Muscle layer of colon (tissue), 2 donors: ENCODE data around the gene PALD1.

ENCODE experiments used
- H3K27ac ChIP-seq: one replicate; pipeline ENCODE4 v1.7.0; 2013; ENCODE audit warnings: low read depth, mild to moderate bottlenecking, low read length, moderate library complexity
- H3K27me3 ChIP-seq, 2 donors: one replicate each; pipeline ENCODE4 v1.7.0; 2013; ENCODE audit warnings: low read length in 2 of 2, mild to moderate bottlenecking in 2 of 2; ENCODE audit not compliant: insufficient read depth in 2 of 2, control insufficient read depth in 1 of 2
- H3K36me3 ChIP-seq: one replicate; pipeline ENCODE4 v1.7.0; 2013; ENCODE audit warnings: mild to moderate bottlenecking, low read length; ENCODE audit not compliant: insufficient read depth
- H3K4me1 ChIP-seq: one replicate; pipeline ENCODE4 v1.7.0; 2013; ENCODE audit warnings: mild to moderate bottlenecking, low read length; ENCODE audit not compliant: insufficient read depth
- H3K4me3 ChIP-seq, 2 donors: one replicate each; pipeline ENCODE4 v1.7.0; 2013; ENCODE audit warnings: low read length in 2 of 2, low read depth in 1 of 2, mild to moderate bottlenecking in 1 of 2, moderate library complexity in 1 of 2
- H3K9ac ChIP-seq: one replicate; pipeline ENCODE4 v1.7.0; 2013; ENCODE audit warnings: low read length
- H3K9me3 ChIP-seq: one replicate; pipeline ENCODE4 v1.7.0; 2013; ENCODE audit warnings: mild to moderate bottlenecking, low read length
- donor health status: abdominal sarcoma.
- donor health status: Adenocarcinoma of cecum.

PALD1 gene

GRCh38 chr10:70555371-70555770 lies 76.8 kb downstream of the PALD1 start:
- H3K27ac ChIP-seq = no peak overlapping the region
- no peaks in the 10 kb centered on the region for H3K27me3 ChIP-seq
- peaks cover 10% of the 10 kb centered on the region for H3K4me1 ChIP-seq
- H3K4me3 ChIP-seq = no peak overlapping the region
- no peaks in the 10 kb centered on the region for H3K9me3 ChIP-seq
- H3K36me3 ChIP-seq = peaks cover 13% of the 10 kb centered on the region
- no peak overlapping the region for H3K9ac ChIP-seq

GRCh38 chr10:70557086-70557845 lies 78.7 kb downstream of the PALD1 start:
- H3K9ac ChIP-seq = no peak overlapping the region

DNA sequence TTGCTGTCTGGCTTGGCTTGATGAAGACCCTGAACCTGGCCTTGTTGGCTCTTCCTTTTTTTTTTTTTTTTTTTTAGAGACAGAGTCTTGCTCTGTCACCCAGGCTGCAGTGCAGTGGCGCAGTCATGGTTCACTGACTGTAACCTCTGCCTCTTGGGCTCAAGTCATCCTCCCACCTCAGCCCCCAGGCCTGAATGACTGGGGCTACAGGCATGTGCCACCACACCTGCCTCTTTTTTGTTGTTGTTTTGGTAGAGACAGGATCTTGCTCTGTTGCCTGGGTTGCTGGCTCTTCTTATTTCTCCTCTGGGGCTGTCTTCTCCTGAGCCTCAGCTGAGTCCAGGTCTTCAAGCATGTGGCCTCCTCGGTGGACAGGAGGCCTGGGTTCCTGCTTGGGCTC lies 79.3 kb downstream of the PALD1 start:
- Histone ChIP-seq H3K4me3 (no peak overlapping the region), H3K27ac (no peak overlapping the region), H3K27me3 (no peaks in the 10 kb centered on the region), H3K36me3 (peaks cover 8% of the 10 kb centered on the region), H3K9ac (no peak overlapping the region), H3K9me3 (no peaks in the 10 kb centered on the region), H3K4me1 (no peaks in the 10 kb centered on the region)

More at GRCh38 chr10:70557086-70557845, 78.7 kb downstream of the PALD1 start:
- no peaks in the 10 kb centered on the region for H3K9me3 ChIP-seq
- peaks cover under 1% of the 10 kb centered on the region for H3K4me1 ChIP-seq
- H3K27ac ChIP-seq = no peak overlapping the region
- peaks cover 8% of the 10 kb centered on the region for H3K36me3 ChIP-seq
- no peak overlapping the region for H3K4me3 ChIP-seq
- no peaks in the 10 kb centered on the region for H3K27me3 ChIP-seq

DNA sequence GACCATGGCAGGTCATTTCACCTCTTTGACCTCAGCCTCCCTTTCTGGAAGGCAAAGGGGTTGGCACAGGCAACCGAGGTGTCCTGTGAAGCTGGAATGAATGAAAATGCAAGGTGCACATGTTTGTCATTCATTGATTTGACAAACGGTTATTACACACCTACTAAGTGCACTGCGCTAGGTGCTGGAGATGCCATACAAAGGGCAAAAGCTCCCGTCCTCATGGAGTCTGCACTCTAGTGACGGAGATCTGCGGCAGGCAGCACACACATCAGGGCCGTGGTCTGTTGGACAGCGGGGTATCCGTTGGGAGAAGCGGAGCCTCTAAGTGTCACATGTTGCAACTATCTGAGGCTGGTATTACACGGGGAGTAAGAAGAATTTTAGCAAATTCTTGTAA lies 79.7 kb downstream of the PALD1 start:
- no peaks in the 10 kb centered on the region for H3K4me1 ChIP-seq
- peaks cover 8% of the 10 kb centered on the region for H3K36me3 ChIP-seq
- no peak overlapping the region for H3K9ac ChIP-seq
- H3K27ac ChIP-seq = no peak overlapping the region
- H3K9me3 ChIP-seq = no peaks in the 10 kb centered on the region
- no peak overlapping the region for H3K4me3 ChIP-seq
- no peaks in the 10 kb centered on the region for H3K27me3 ChIP-seq

DNA sequence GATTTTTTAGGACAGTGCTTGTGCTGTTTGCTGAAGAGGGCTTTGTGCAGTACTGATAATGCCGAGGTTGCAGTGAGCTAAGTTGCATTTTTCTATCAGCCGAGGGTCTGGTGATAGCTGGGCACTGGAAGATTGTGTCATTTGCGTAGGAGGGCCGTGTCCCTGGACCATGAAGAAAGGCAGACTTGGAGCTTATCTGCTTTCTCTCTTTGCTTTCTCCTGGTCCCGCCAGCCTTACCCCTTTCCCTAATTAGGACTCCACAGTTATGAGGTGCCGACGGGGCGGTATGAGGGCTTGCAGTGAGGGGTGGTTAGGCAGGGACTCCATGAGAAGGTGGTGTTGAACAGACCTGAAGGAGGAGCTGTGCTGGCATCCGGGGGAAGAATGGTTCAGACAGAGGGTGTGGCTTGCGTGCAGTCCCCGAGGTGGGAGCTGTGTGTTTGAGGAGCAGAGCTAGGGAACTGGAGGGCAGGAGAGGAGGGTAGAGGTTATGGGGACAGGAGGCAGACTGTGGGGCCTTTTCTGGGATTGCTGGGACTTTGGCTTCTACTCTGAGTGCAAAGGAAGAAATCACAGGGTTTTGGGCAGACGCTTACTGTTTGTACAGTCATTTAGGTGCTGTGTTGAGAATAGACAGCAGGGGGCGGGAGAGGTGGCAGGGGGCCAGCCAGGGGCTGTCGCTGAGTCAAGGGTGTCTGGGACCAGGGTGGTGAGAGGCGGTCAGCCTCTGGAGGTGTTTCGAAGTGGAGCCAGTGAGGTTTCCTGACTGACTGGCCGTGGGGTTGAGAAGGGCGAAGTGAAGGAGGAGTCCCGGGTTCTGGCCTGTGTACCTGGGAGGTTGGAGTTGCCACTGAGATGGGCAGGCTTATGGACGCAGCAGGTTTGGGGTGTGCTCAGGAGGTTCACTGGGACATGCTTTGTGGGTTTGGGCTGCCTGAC lies 80.6 kb downstream of the PALD1 start:
- Histone ChIP-seq H3K9ac (no peak overlapping the region), H3K4me1 (no peaks in the 10 kb centered on the region), H3K9me3 (no peaks in the 10 kb centered on the region), H3K4me3 (peak overlapping the region in 1 of 2 donors; percentile 27), H3K27ac (no peak overlapping the region), H3K36me3 (peaks cover 8% of the 10 kb centered on the region), H3K27me3 (no peaks in the 10 kb centered on the region)

GRCh38 chr10:70559861-70560260 lies 81.3 kb downstream of the PALD1 start:
- no peaks in the 10 kb centered on the region for H3K27me3 ChIP-seq
- H3K9me3 ChIP-seq = no peaks in the 10 kb centered on the region
- no peak overlapping the region for H3K9ac ChIP-seq
- no peaks in the 10 kb centered on the region for H3K4me1 ChIP-seq
- peaks cover 8% of the 10 kb centered on the region for H3K36me3 ChIP-seq
- no peak overlapping the region for H3K27ac ChIP-seq
- H3K4me3 ChIP-seq = no peak overlapping the region

DNA sequence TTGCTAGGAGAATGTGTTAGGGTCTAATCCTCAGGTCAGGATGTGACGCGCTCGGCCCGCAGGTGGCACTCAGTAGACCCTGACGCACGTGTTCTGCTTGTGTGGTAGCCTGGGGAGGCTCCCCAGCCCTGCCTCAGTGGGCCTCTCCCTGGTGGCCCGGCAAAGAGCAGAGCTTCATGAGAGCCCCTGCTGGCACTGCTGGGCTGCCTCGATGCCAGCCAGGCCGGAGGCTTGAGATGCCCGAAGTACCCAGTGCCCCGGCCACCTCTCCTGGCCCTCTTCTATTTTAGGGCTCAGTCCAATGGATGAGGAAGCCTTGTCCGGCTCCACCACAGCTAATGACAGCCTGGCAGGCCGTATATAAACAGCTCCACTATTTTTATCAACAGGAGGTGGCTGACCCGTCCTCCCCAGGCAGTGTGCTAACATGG lies 82.0 kb downstream of the PALD1 start:
- Histone ChIP-seq H3K36me3 (peaks cover 8% of the 10 kb centered on the region), H3K4me1 (no peaks in the 10 kb centered on the region), H3K27me3 (no peaks in the 10 kb centered on the region), H3K27ac (no peak overlapping the region), H3K9ac (no peak overlapping the region), H3K4me3 (no peak overlapping the region), H3K9me3 (no peaks in the 10 kb centered on the region)

GRCh38 chr10:70561070-70561469 lies 82.5 kb downstream of the PALD1 start:
- peaks cover 8% of the 10 kb centered on the region for H3K36me3 ChIP-seq
- H3K9me3 ChIP-seq = no peaks in the 10 kb centered on the region
- no peak overlapping the region for H3K27ac ChIP-seq
- H3K9ac ChIP-seq = no peak overlapping the region
- H3K4me3 ChIP-seq = no peak overlapping the region
- H3K4me1 ChIP-seq = no peaks in the 10 kb centered on the region
- no peaks in the 10 kb centered on the region for H3K27me3 ChIP-seq

DNA sequence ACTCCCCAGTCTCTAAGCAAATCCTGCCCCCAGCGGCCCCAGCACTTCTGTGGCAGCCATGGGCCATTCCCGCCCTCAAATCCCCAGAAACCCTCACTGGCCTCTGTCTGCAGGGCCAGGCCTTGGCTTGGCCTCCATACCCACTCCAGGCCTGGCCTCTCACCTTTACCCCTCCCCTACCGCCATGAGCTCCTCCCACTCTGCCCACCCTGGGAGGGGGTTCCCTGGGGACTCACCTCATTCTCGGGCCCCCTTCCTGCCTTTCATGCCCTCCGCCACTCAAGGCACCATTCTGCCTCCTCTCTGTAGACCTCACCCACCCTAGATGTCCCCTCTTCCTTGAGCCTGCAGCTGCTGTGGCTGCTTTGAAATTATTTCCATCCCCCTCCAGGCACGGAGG lies 83.0 kb downstream of the PALD1 start:
- H3K36me3 ChIP-seq = peaks cover 8% of the 10 kb centered on the region
- no peaks in the 10 kb centered on the region for H3K4me1 ChIP-seq
- no peaks in the 10 kb centered on the region for H3K27me3 ChIP-seq
- H3K4me3 ChIP-seq = no peak overlapping the region
- H3K27ac ChIP-seq = no peak overlapping the region
- no peak overlapping the region for H3K9ac ChIP-seq
- H3K9me3 ChIP-seq = no peaks in the 10 kb centered on the region

GRCh38 chr10:70562036-70562755 lies 83.6 kb downstream of the PALD1 start:
- no peak overlapping the region for H3K27ac ChIP-seq
- no peak overlapping the region for H3K4me3 ChIP-seq
- H3K36me3 ChIP-seq = peaks cover 2% of the 10 kb centered on the region
- H3K4me1 ChIP-seq = no peaks in the 10 kb centered on the region
- H3K27me3 ChIP-seq = no peaks in the 10 kb centered on the region
- no peaks in the 10 kb centered on the region for H3K9me3 ChIP-seq
- H3K9ac ChIP-seq = no peak overlapping the region

DNA sequence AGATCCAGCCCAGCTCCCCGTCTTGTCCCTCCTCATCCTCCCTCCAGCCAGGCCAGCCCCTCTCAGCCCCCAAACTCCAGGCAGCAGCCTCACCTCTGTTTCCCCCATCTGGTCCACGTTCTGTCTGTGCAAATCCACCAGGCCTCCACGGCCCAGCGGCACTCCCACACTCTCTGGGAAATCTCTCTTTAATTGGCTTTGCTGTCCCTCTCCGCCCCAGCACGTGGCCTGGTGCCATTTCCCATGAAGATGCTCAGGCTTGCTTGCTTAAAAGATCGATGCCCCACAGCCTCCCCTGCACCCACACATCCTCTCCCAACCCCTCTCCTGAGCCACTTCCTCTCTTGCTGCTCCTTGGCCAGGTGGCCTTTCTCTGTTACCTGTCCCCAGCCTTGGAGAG lies 84.7 kb downstream of the PALD1 start:
- Histone ChIP-seq H3K36me3 (no peaks in the 10 kb centered on the region), H3K27ac (no peak overlapping the region), H3K9me3 (no peaks in the 10 kb centered on the region), H3K27me3 (no peaks in the 10 kb centered on the region), H3K4me1 (no peaks in the 10 kb centered on the region), H3K4me3 (no peak overlapping the region), H3K9ac (no peak overlapping the region)
